ENCODE measurements around the gene PTPRN2.

- no peak for TF ChIP-seq POLR2AphosphoS5 (IDR thresholded peaks at IDR 0.05; ENCODE audit: low read depth, low read length)
- no peak for TF ChIP-seq RAD21 (IDR thresholded peaks at IDR 0.05; ENCODE audit: low read depth)
- TF ChIP-seq CTCF (IDR thresholded peaks at IDR 0.05 in 2 of 3, conservative IDR thresholded peaks at IDR 0.05 in 1 of 3; ENCODE audit: borderline replicate concordance in 1 of 3, insufficient read depth in 1 of 3, low read depth in 2 of 3, low read length in 2 of 3) = no peak
- TF ChIP-seq EZH2 (IDR thresholded peaks at IDR 0.05) = no peak
Observed at GRCh38 chr7:157496416-157497275, 1091.0 kb downstream of the PTPRN2 start.
